ENCODE data around the gene FOXN3. TPM values are rescaled to one million over a fixed set of nuclear protein-coding genes. Genes with fewer than 3 reads are reported as not detected.

FOXN3 gene
- total RNA-seq, 2 experiments from 2014 or later = 92.2 to 94.4 TPM

- H3K27ac Mint-ChIP-seq = no peak overlapping the region
- no peaks in the 10 kb centered on the region for H3K4me1 Mint-ChIP-seq
- H3K9me3 Mint-ChIP-seq = peaks cover 13% of the 10 kb centered on the region
- H3K4me3 Mint-ChIP-seq = no peak overlapping the region
- peaks cover 12% of the 10 kb centered on the region for H3K36me3 Mint-ChIP-seq (ENCODE audit: low read depth)
- DNase-seq = no peak
- ChIA-PET POLR2A (no interaction called here), CTCF (interaction anchor here (0.7 kb wide), 1 partner anchor 102 kb away, joined by 3 read pairs; no protein-coding TSS in a partner anchor)
- H3K27me3 Mint-ChIP-seq = no peaks in the 10 kb centered on the region
These were observed 185.5 kb downstream of the FOXN3 start for GRCh38 chr14:89231426-89232113.

DNA sequence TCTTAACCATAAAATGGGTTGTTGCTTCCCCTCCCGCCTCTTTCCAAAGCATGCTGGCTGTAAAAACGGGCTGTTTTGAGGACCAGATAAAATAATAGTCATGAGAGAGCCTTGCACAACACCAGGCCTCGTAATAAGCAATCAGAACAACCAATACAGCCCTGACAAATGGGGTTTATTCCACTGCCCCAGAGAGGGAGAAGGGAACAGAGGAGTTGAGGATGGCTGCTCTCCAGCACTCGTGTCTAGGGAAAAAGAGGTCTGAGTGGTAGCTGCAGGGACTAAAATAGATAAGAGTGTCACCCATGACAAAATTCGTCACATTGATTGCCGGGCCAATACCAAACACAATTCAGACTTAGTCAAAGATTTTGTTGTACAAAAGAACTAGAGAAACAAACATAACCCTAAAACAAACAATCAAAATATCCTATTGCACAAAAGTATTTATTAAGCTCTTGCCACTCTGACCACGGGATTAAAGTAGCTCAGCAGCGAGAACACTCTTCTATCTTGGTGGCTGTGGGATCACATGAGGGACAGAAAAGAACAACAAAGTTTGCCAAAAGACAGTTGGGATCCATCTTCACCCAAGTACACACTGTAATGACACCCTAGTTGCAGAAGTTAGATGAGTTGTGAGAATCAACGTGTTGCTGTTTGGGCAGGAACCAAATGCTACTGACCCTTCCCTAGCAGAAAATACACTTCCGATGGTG, 188.0 kb downstream of the FOXN3 start:
- H3K27ac Mint-ChIP-seq = no peak overlapping the region
- no peak overlapping the region for H3K4me3 Mint-ChIP-seq
- ChIA-PET CTCF (interaction anchor here (0.8 kb wide), 1 partner anchor 19 kb away, joined by 3 read pairs; no protein-coding TSS in a partner anchor), POLR2A (no interaction called here)
- peaks cover 5% of the 10 kb centered on the region for H3K4me1 Mint-ChIP-seq
- H3K9me3 Mint-ChIP-seq = no peaks in the 10 kb centered on the region
- peaks cover 4% of the 10 kb centered on the region for H3K36me3 Mint-ChIP-seq (ENCODE audit: low read depth)
- H3K27me3 Mint-ChIP-seq = no peaks in the 10 kb centered on the region
- no peak for DNase-seq

- DNase-seq = no peak
- H3K27me3 Mint-ChIP-seq = no peaks in the 10 kb centered on the region
- no peaks in the 10 kb centered on the region for H3K9me3 Mint-ChIP-seq
- POLR2A ChIA-PET = no interaction called here
- H3K4me3 Mint-ChIP-seq = no peak overlapping the region
- H3K4me1 Mint-ChIP-seq = peaks cover 5% of the 10 kb centered on the region
- peaks cover 4% of the 10 kb centered on the region for H3K36me3 Mint-ChIP-seq (ENCODE audit: low read depth)
- no peak overlapping the region for H3K27ac Mint-ChIP-seq
- CTCF ChIA-PET = interaction anchor here (1.3 kb wide), 1 partner anchor 13 kb away, joined by 3 read pairs; no protein-coding TSS in a partner anchor
These were observed 189.6 kb downstream of the FOXN3 start for GRCh38 chr14:89227496-89227836.

DNA sequence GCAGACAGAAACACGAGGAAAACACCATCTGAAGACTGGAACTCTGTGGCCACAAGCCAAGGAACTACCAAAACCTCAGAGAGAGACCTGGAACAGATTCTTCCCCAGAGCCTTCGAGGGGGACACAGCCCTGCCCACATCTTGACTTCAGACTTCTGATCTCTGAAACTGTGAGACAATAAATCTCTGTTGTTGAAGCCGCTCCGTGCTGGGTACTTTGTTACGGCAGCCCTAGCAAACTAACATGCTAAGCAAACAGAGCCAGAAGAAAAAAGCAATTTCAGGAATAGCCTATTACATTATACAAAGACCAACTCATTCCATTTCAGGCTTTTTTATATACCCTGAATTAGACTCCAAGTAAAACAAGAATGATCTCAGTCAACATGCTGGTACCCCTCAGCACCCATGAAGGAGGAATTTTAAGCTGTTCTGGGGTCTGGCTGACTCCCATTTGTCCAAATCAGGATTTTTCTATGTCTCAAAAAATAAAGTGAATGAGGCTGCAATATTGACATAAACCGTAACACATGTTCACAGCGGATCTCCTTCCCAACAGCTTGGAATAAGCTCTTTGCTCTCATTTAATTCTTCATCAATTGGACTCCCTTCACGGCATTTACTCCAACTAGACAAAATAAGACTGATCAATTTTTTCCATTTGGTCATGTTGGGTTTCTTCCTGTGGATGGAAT, 190.1 kb downstream of the FOXN3 start:
- Mint-ChIP-seq H3K36me3 (ENCODE audit: low read depth) (peaks cover 4% of the 10 kb centered on the region), H3K9me3 (no peaks in the 10 kb centered on the region), H3K27me3 (no peaks in the 10 kb centered on the region), H3K4me1 (peaks cover 7% of the 10 kb centered on the region), H3K27ac (no peak overlapping the region), H3K4me3 (no peak overlapping the region)
- ChIA-PET CTCF (interaction anchor here (1.3 kb wide), 1 partner anchor 14 kb away, joined by 3 read pairs; no protein-coding TSS in a partner anchor), POLR2A (no interaction called here)
- DNase-seq = no peak

DNA sequence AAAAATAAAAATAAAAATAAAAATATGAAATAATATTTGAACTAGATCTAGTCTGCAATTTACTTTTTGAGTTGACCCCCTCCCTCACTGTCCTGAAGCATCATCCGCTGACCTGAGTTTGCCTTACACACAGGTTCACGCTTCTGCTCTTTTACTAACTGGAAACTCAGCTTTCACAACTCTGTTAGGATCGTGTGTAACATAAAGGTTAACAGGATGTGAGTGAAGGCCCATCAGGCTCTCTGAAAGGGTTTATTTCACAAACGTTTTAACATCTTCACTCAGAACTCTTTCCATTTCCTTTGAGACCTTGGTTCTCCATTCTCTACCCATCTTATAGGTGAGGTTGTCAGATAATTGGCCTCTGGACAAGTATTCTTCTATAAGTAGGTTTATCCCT, 191.4 kb downstream of the FOXN3 start:
- H3K36me3 Mint-ChIP-seq (ENCODE audit: low read depth) = peaks cover 4% of the 10 kb centered on the region
- CTCF ChIA-PET = no interaction called here
- no peak for DNase-seq
- H3K4me1 Mint-ChIP-seq = peaks cover 17% of the 10 kb centered on the region
- no peak overlapping the region for H3K27ac Mint-ChIP-seq
- H3K4me3 Mint-ChIP-seq = no peak overlapping the region
- H3K9me3 Mint-ChIP-seq = no peaks in the 10 kb centered on the region
- POLR2A ChIA-PET = no interaction called here
- no peaks in the 10 kb centered on the region for H3K27me3 Mint-ChIP-seq

- H3K36me3 Mint-ChIP-seq (ENCODE audit: low read depth) = peaks cover 7% of the 10 kb centered on the region
- no peaks in the 10 kb centered on the region for H3K9me3 Mint-ChIP-seq
- CTCF ChIA-PET = interaction anchor here (1.0 kb wide), 1 partner anchor 15 kb away, joined by 4 read pairs; no protein-coding TSS in a partner anchor
- no peak overlapping the region for H3K4me3 Mint-ChIP-seq
- peak; percentile 20 for DNase-seq
- H3K4me1 Mint-ChIP-seq = peaks cover 21% of the 10 kb centered on the region
- POLR2A ChIA-PET = no interaction called here
- H3K27ac Mint-ChIP-seq = peak overlapping the region; percentile 16
- no peaks in the 10 kb centered on the region for H3K27me3 Mint-ChIP-seq
These were observed 195.8 kb downstream of the FOXN3 start for GRCh38 chr14:89221109-89221810.

DNA sequence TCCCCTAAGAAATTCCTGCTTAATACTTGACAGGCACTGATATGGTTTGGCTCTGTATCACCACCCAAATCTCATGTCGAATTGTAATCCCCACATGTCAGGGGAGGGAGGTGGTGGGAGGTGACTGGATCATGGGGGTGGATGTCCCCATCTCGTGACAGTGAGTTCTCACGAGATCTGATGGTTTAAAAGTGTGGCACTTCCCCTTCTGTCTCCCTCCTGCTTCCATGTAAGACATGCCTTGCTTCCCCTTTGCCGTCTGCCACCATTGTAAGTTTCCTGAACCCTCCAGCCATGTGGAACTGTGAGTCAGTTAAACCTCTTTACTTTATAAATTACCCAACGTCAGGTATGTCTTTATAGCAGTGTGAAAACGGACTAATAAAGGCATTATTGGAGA, 198.0 kb downstream of the FOXN3 start:
- H3K27me3 Mint-ChIP-seq = no peaks in the 10 kb centered on the region
- no peak for DNase-seq
- POLR2A ChIA-PET = no interaction called here
- H3K9me3 Mint-ChIP-seq = no peaks in the 10 kb centered on the region
- CTCF ChIA-PET = no interaction called here
- peaks cover 7% of the 10 kb centered on the region for H3K36me3 Mint-ChIP-seq (ENCODE audit: low read depth)
- H3K4me3 Mint-ChIP-seq = no peak overlapping the region
- peaks cover 16% of the 10 kb centered on the region for H3K4me1 Mint-ChIP-seq
- H3K27ac Mint-ChIP-seq = no peak overlapping the region

DNA sequence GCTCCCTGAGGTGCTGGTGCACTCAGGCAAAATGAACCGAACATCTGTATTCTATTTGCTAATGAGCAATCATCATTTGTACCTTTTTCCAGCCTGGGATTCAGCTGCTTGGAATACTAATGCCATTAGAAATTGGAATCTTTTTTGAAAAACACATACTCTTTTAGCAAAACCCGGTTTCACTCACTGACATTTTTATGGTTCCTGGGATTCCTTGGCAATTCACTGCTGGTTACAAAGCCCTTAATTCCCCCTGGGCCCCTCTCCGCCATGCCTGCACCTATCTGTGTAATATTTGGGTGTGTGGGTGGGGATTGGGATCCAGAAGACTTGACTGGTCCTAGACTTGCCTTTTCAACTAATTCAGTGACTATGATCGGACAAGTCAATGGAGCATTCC, 199.1 kb downstream of the FOXN3 start:
- H3K4me3 Mint-ChIP-seq = no peak overlapping the region
- peaks cover 7% of the 10 kb centered on the region for H3K36me3 Mint-ChIP-seq (ENCODE audit: low read depth)
- POLR2A ChIA-PET = no interaction called here
- DNase-seq = no peak
- CTCF ChIA-PET = interaction anchor here (0.5 to 1.1 kb wide), 3 partner anchors 22 to 815 kb away, joined by 3 to 5 read pairs (median 4); no protein-coding TSS in a partner anchor
- H3K27me3 Mint-ChIP-seq = no peaks in the 10 kb centered on the region
- H3K27ac Mint-ChIP-seq = no peak overlapping the region
- peaks cover 16% of the 10 kb centered on the region for H3K4me1 Mint-ChIP-seq
- H3K9me3 Mint-ChIP-seq = no peaks in the 10 kb centered on the region

DNA sequence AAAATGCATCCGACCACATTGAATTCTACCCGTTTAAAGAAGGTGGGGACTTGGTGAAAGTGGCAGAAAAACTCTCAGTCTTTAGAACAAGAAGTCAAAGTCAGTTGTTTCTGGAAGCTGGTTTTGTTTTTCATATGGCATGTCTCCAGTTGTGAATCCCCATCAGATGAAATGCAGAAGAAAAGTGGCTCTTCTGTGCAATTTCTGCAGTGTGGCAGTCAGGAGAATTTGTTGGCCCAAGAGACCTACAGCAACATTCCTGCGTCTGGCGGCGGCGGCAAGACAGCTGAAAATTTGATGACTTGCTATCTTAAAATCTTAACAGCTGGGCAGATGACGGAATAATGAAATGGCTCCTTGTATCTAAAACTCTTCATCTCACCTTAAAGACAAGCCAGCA, 201.5 kb downstream of the FOXN3 start:
- Mint-ChIP-seq H3K4me1 (peaks cover 3% of the 10 kb centered on the region), H3K4me3 (no peak overlapping the region), H3K27ac (no peak overlapping the region), H3K36me3 (ENCODE audit: low read depth) (peaks cover 7% of the 10 kb centered on the region), H3K9me3 (no peaks in the 10 kb centered on the region), H3K27me3 (no peaks in the 10 kb centered on the region)
- CTCF ChIA-PET = no interaction called here
- POLR2A ChIA-PET = interaction anchor here (0.6 kb wide), 1 partner anchor 75 kb away, joined by 4 read pairs; no protein-coding TSS in a partner anchor
- DNase-seq = no peak

- ChIA-PET CTCF (no interaction called here), POLR2A (no interaction called here)
- Mint-ChIP-seq H3K27me3 (no peaks in the 10 kb centered on the region), H3K27ac (no peak overlapping the region), H3K9me3 (no peaks in the 10 kb centered on the region), H3K4me3 (no peak overlapping the region), H3K36me3 (ENCODE audit: low read depth) (peaks cover 5% of the 10 kb centered on the region), H3K4me1 (no peaks in the 10 kb centered on the region)
- no peak for DNase-seq
These were observed 201.9 kb downstream of the FOXN3 start for GRCh38 chr14:89215114-89215513.

GRCh38 chr14:89214221-89214965, 202.6 kb downstream of the FOXN3 start:
- H3K9me3 Mint-ChIP-seq = no peaks in the 10 kb centered on the region
- no peaks in the 10 kb centered on the region for H3K27me3 Mint-ChIP-seq
- H3K36me3 Mint-ChIP-seq (ENCODE audit: low read depth) = peaks cover 3% of the 10 kb centered on the region
- no peak for DNase-seq
- H3K4me3 Mint-ChIP-seq = no peak overlapping the region
- no peaks in the 10 kb centered on the region for H3K4me1 Mint-ChIP-seq
- ChIA-PET POLR2A (no interaction called here), CTCF (no interaction called here)
- no peak overlapping the region for H3K27ac Mint-ChIP-seq
